ENCODE measurements around the gene MGAT3. TPM values are rescaled to one million over a fixed set of nuclear protein-coding genes. Genes with fewer than 3 reads are reported as not detected.

Gene MGAT3
- polyA plus RNA-seq, 3 donors = 0.03 TPM; not detected in 2

- Histone ChIP-seq H3K27ac (ENCODE audit: low read depth in 1 of 2, low read length in 2 of 2) (peak overlapping the region in 1 of 2 donors; percentile 25), H3K4me1 (ENCODE audit: control insufficient read depth in 1 of 2, insufficient read depth in 2 of 2, low read length in 2 of 2) (peaks cover 44 to 49% of the 10 kb centered on the region in 2 donors), H3K27me3 (ENCODE audit: control insufficient read depth in 2 of 2, insufficient read depth in 2 of 2, low read length in 2 of 2) (no peaks in the 10 kb centered on the region), H2AFZ (ENCODE audit: insufficient read depth, low read depth, low read length, poor library complexity, severe bottlenecking) (peak overlapping the region; percentile 75), H3K4me3 (replicated peaks in 1 of 3; ENCODE audit: low read depth in 2 of 3, low read length in 3 of 3) (no peak overlapping the region), H3K4me2 (replicated peaks; ENCODE audit: extremely low read depth, low read length, poor library complexity, severe bottlenecking) (peak overlapping the region; percentile 66), H4K20me1 (ENCODE audit: insufficient read depth, low read length) (no peaks in the 10 kb centered on the region), H3K36me3 (replicated peaks in 1 of 2; ENCODE audit: control insufficient read depth in 1 of 2, insufficient read depth in 2 of 2, low read length in 2 of 2) (no peaks in the 10 kb centered on the region), H3K9me3 (replicated peaks in 1 of 2; ENCODE audit: control insufficient read depth in 1 of 2, insufficient read depth in 1 of 2, low read length in 2 of 2) (no peaks in the 10 kb centered on the region), H3K79me2 (ENCODE audit: insufficient read depth, low read length) (no peaks in the 10 kb centered on the region), H3K9ac (ENCODE audit: insufficient read depth, low read length, poor library complexity, severe bottlenecking) (peak overlapping the region; percentile 58)
- H3K4me1 Mint-ChIP-seq = peaks cover 54% of the 10 kb centered on the region
- intact Hi-C loops (cut with micrococcal nuclease) = no loop called here
- H3K27me3 Mint-ChIP-seq (ENCODE audit: low read depth in 3 of 3) = peaks cover 4 to 16% (median 6%) of the 10 kb centered on the region in 3 donors
- H3K9me3 Mint-ChIP-seq = peaks cover 0 to 2% (median 0%) of the 10 kb centered on the region in 7 donors
- peak overlapping the region in 3 of 7 donors; percentile 33 to 87 (median 36) for H3K27ac Mint-ChIP-seq
- no peak overlapping the region for H3K4me3 Mint-ChIP-seq
- no peak for DNase-seq
- no peaks in the 10 kb centered on the region for H3K36me3 Mint-ChIP-seq
- 95% methylated on average over 9 of the region's 16 CpGs for WGBS (ENCODE audit: insufficient coverage)
- TF ChIP-seq CTCF (IDR thresholded peaks at IDR 0.05) = no peak
Observed at GRCh38 chr22:39470451-39471291, 13.9 kb downstream of the MGAT3 start.

DNA sequence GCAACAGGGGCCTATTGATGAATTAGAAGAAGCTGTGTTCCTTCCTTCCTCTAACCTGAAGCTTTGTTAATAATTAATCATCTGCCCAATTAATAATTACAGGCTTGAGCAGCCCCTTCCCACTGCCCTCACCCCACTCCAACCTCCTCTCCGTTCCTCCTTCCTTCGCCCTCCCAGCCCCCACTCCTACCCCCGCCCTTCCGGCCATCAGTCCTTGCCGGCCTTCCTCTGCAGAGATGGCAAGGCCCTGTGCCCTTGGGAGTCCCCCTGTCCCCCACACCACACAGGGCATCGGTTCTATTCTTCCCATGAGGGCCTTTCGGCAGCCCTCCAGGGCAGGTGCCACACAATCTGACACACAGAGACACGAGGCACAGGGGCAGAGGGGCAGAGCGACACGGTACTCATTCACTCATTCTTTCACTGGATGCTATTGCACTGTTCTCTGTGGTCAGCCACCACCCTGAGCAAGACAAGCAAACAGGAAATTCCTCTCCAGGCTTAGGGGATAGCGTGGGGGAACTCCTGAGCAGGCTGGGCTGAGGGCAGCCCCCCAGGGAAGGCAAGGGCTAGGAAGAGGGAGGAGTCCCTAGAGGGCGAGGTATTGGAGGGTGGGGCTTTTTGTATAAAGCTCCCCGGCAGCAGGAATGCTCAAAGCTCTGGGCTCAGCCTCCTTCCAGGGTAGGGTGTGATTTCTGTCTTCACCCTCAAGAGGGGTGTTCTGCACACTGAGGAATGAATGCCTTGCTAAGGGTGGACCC is 14.7 kb downstream of the MGAT3 start:
- intact Hi-C loops (cut with micrococcal nuclease) = no loop called here
- peak overlapping the region; percentile 75 for H2AFZ ChIP-seq (ENCODE audit: insufficient read depth, low read depth, low read length, poor library complexity, severe bottlenecking)
- no peak for TF ChIP-seq CTCF (IDR thresholded peaks at IDR 0.05)
- H3K27ac ChIP-seq (ENCODE audit: low read depth in 1 of 2, low read length in 2 of 2) = peak overlapping the region; percentile 25 to 75
- peak in 2 of 3 donors; percentile 22 to 59 for DNase-seq
- H3K4me3 ChIP-seq (replicated peaks in 1 of 3; ENCODE audit: low read depth in 2 of 3, low read length in 3 of 3) = peak overlapping the region in 1 of 3 experiments; percentile 54
- 3% methylated on average over 8 of the region's 13 CpGs for WGBS (ENCODE audit: insufficient coverage)
- H3K36me3 ChIP-seq (replicated peaks in 1 of 2; ENCODE audit: control insufficient read depth in 1 of 2, insufficient read depth in 2 of 2, low read length in 2 of 2) = no peaks in the 10 kb centered on the region
- Mint-ChIP-seq H3K9me3 (peaks cover 0 to 2% (median 0%) of the 10 kb centered on the region in 7 donors), H3K4me1 (peaks cover 54% of the 10 kb centered on the region), H3K27ac (peak overlapping the region; percentile 43 to 89 (median 81)), H3K4me3 (peak overlapping the region; percentile 43 to 77), H3K36me3 (no peaks in the 10 kb centered on the region), H3K27me3 (ENCODE audit: low read depth in 3 of 3) (peaks cover 4 to 16% (median 6%) of the 10 kb centered on the region in 3 donors)
- H3K9me3 ChIP-seq (replicated peaks in 1 of 2; ENCODE audit: control insufficient read depth in 1 of 2, insufficient read depth in 1 of 2, low read length in 2 of 2) = no peaks in the 10 kb centered on the region
- peaks cover 44 to 49% of the 10 kb centered on the region in 2 donors for H3K4me1 ChIP-seq (ENCODE audit: control insufficient read depth in 1 of 2, insufficient read depth in 2 of 2, low read length in 2 of 2)
- H3K79me2 ChIP-seq (ENCODE audit: insufficient read depth, low read length) = no peaks in the 10 kb centered on the region
- H4K20me1 ChIP-seq (ENCODE audit: insufficient read depth, low read length) = no peaks in the 10 kb centered on the region
- H3K27me3 ChIP-seq (ENCODE audit: control insufficient read depth in 2 of 2, insufficient read depth in 2 of 2, low read length in 2 of 2) = no peaks in the 10 kb centered on the region
- H3K4me2 ChIP-seq (replicated peaks; ENCODE audit: extremely low read depth, low read length, poor library complexity, severe bottlenecking) = peak overlapping the region; percentile 66
- peak overlapping the region; percentile 58 for H3K9ac ChIP-seq (ENCODE audit: insufficient read depth, low read length, poor library complexity, severe bottlenecking)
